ENCODE measurements around the gene NEDD4L. TPM values are rescaled to one million over a fixed set of nuclear protein-coding genes. Genes with fewer than 3 reads are reported as not detected.

Gene NEDD4L
- total RNA-seq, 1 experiment from 2014 or later: 57.4 TPM

DNA sequence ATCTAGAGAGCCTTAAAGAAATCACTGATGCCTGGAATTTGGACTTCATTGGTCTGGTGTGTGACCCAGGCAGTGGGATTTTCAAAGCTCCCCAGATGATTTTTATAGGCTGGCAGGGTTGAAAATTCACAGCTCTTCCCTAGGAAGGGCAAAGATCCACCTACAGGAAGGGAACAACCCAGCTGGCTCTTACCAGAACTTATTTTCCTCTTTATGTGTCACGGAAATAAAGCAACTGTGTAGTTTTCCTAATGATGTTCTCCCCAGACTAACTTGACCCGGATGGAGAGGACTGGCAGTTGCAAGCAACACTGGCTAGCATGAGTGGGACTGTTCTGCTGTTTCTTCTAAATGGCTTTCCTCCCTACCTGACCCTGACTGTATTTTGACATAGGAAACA, 349.3 kb downstream of the NEDD4L start:
- ChIA-PET POLR2A (ENCODE audit: unreplicated experiment) (no interaction called here), CTCF (no interaction called here)
- no peaks in the 10 kb centered on the region for H3K79me2 ChIP-seq (ENCODE audit: low read depth)
- no TSS peak for BruUV-seq (replicated peaks)
- H3K4me1 ChIP-seq (replicated peaks; ENCODE audit: insufficient read depth): no peaks in the 10 kb centered on the region
- no peak overlapping the region for H3K4me3 ChIP-seq
- peaks cover 31% of the 10 kb centered on the region for H3K36me3 ChIP-seq (ENCODE audit: low read depth)
- no peaks in the 10 kb centered on the region for H3K9me3 ChIP-seq (ENCODE audit: insufficient read depth, low read depth)
- no peak overlapping the region for H2AFZ ChIP-seq
- H3K4me2 ChIP-seq: no peak overlapping the region
- TF ChIP-seq, protein P1, sequence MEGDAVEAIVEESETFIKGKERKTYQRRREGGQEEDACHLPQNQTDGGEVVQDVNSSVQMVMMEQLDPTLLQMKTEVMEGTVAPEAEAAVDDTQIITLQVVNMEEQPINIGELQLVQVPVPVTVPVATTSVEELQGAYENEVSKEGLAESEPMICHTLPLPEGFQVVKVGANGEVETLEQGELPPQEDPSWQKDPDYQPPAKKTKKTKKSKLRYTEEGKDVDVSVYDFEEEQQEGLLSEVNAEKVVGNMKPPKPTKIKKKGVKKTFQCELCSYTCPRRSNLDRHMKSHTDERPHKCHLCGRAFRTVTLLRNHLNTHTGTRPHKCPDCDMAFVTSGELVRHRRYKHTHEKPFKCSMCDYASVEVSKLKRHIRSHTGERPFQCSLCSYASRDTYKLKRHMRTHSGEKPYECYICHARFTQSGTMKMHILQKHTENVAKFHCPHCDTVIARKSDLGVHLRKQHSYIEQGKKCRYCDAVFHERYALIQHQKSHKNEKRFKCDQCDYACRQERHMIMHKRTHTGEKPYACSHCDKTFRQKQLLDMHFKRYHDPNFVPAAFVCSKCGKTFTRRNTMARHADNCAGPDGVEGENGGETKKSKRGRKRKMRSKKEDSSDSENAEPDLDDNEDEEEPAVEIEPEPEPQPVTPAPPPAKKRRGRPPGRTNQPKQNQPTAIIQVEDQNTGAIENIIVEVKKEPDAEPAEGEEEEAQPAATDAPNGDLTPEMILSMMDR (conservative IDR thresholded peaks at IDR 0.05): no peak
- no peak for TF ChIP-seq EZH2 (IDR thresholded peaks at IDR 0.05; ENCODE audit: low read depth)
- H3F3A ChIP-seq (ENCODE audit: insufficient read depth, low read depth): peaks cover 8% of the 10 kb centered on the region
- H3K27me3 ChIP-seq (ENCODE audit: insufficient read depth, low read depth): no peaks in the 10 kb centered on the region
- no peak overlapping the region for H3K27ac ChIP-seq
- no peak for DNase-seq
- intact Hi-C loops (cut with micrococcal nuclease; ENCODE audit: unreplicated experiment): no loop called here
- no peaks in the 10 kb centered on the region for H3K9me2 ChIP-seq (ENCODE audit: insufficient read depth)
- H4K20me1 ChIP-seq (ENCODE audit: insufficient read depth): no peaks in the 10 kb centered on the region; the same call in 1 of the 2 replicates

DNA sequence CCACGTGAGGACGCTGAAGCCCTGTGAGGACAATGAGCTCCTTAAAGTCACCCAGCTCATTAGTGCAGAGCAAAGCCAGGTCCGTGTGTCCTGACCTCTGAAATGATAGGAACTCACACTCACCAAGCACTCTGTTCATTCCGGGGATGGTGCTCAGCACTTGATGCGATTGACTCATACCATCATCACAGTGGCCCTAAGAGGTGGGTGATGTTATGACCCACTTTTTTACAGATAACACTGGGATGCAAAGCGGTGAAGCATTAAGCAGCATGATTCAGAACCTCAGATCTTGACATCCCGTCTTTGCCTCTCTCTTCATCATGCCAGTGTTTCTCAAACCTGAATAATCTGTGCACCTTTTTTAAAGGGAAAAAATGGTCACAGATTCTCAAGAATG, 350.0 kb downstream of the NEDD4L start:
- Histone ChIP-seq H3K9me2 (ENCODE audit: insufficient read depth) (no peaks in the 10 kb centered on the region), H3K27ac (no peak overlapping the region), H3K79me2 (ENCODE audit: low read depth) (no peaks in the 10 kb centered on the region), H3F3A (ENCODE audit: insufficient read depth, low read depth) (peaks cover 6% of the 10 kb centered on the region), H3K4me1 (replicated peaks; ENCODE audit: insufficient read depth) (no peaks in the 10 kb centered on the region), H3K4me3 (no peak overlapping the region), H3K36me3 (ENCODE audit: low read depth) (peaks cover 29% of the 10 kb centered on the region), H4K20me1 (ENCODE audit: insufficient read depth) (no peaks in the 10 kb centered on the region; the same call in 1 of the 2 replicates), H2AFZ (no peak overlapping the region), H3K4me2 (no peak overlapping the region), H3K9me3 (ENCODE audit: insufficient read depth, low read depth) (no peaks in the 10 kb centered on the region), H3K27me3 (ENCODE audit: insufficient read depth, low read depth) (no peaks in the 10 kb centered on the region)
- POLR2A ChIA-PET (ENCODE audit: unreplicated experiment): interaction anchor here (0.6 kb wide), 1 partner anchor 359 kb away, joined by 43 read pairs; no protein-coding TSS in a partner anchor
- CTCF ChIA-PET: no interaction called here
- TF ChIP-seq, protein P1 (conservative IDR thresholded peaks at IDR 0.05): no peak
- TF ChIP-seq EZH2 (IDR thresholded peaks at IDR 0.05; ENCODE audit: low read depth): no peak
- intact Hi-C loops (cut with micrococcal nuclease; ENCODE audit: unreplicated experiment): no loop called here
- no peak for DNase-seq
- no TSS peak for BruUV-seq (replicated peaks)

DNA sequence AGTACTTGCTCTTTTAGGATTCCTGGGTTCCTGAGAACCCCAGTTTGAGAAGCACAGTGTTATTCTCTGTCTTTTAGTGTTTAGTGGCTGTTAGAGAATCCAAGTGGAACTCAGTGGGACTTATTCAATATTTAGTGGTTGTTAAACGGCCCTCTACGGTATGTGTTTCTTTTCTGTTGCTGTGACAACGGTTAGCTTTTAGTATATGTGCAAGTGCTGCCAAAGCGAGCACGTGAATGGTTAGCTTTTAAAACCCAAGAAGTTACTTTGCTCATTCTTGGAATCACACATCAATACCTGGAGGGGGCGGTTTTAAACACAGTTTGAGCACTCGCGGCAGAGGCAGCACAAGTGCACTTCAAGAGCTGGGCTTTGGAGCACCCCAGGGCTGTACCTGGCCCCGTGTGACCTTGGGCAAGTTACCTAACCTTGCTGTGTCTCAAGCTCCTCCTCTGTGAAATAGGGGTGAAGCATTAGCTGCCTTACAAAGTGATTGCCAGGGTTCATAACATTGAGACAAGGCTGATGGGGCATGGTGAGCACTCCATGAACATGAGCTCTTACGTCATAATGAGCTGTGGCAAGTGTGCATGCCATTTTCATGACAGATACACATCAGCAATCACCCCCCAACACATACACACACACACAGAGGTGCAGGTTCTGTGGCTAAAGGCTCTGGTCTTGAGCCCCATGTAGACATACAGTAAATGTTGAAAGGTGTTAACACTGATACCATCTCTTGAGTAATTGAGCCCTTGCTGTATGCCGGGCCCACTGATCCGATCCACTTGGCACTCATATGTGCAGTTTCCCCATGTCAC, 350.8 kb downstream of the NEDD4L start:
- H3K27ac ChIP-seq: no peak overlapping the region
- no peaks in the 10 kb centered on the region; the same call in 1 of the 2 replicates for H4K20me1 ChIP-seq (ENCODE audit: insufficient read depth)
- no TSS peak for BruUV-seq (replicated peaks)
- no peaks in the 10 kb centered on the region for H3K79me2 ChIP-seq (ENCODE audit: low read depth)
- no peak overlapping the region for H3K4me2 ChIP-seq
- no peak overlapping the region for H3K4me3 ChIP-seq
- ChIA-PET POLR2A (ENCODE audit: unreplicated experiment) (interaction anchor here (0.6 kb wide), 1 partner anchor 358 kb away, joined by 43 read pairs; no protein-coding TSS in a partner anchor), CTCF (no interaction called here)
- H3K4me1 ChIP-seq (replicated peaks; ENCODE audit: insufficient read depth): no peaks in the 10 kb centered on the region
- no peaks in the 10 kb centered on the region for H3K9me2 ChIP-seq (ENCODE audit: insufficient read depth)
- H3K27me3 ChIP-seq (ENCODE audit: insufficient read depth, low read depth): no peaks in the 10 kb centered on the region
- no peaks in the 10 kb centered on the region for H3K9me3 ChIP-seq (ENCODE audit: insufficient read depth, low read depth)
- intact Hi-C loops (cut with micrococcal nuclease; ENCODE audit: unreplicated experiment): no loop called here
- H3F3A ChIP-seq (ENCODE audit: insufficient read depth, low read depth): peaks cover 12% of the 10 kb centered on the region
- no peak for TF ChIP-seq EZH2 (IDR thresholded peaks at IDR 0.05; ENCODE audit: low read depth)
- TF ChIP-seq, protein P1 (conservative IDR thresholded peaks at IDR 0.05): no peak
- H3K36me3 ChIP-seq (ENCODE audit: low read depth): peaks cover 26% of the 10 kb centered on the region
- H2AFZ ChIP-seq: no peak overlapping the region
- DNase-seq: no peak

Measured in PC-9 (cell line).